HUES6 (cell line): ENCODE results near the gene ITPR1.
"Not testable (repeated sequence)": the region's sequence is repeated elsewhere in the genome, so short reads cannot be mapped to it uniquely, and the experiment has no call there.

Source experiments
- H3K27ac ChIP-seq: 2 replicates; pipeline ENCODE4 v1.7.0; 2013; ENCODE audit warnings: low read depth, mild to moderate bottlenecking, low read length, inconsistent platforms
- H3K27me3 ChIP-seq: 2 replicates; pipeline ENCODE4 v1.6.1; 2013; ENCODE audit warnings: low read length; ENCODE audit not compliant: control insufficient read depth, insufficient read depth
- H3K36me3 ChIP-seq: 2 replicates; pipeline ENCODE4 v1.6.1; 2013; ENCODE audit warnings: low read length; ENCODE audit not compliant: control insufficient read depth, insufficient read depth
- H3K4me1 ChIP-seq: 2 replicates; pipeline ENCODE4 v1.6.1; 2013; ENCODE audit warnings: low read length; ENCODE audit not compliant: control insufficient read depth, insufficient read depth
- H3K4me3 ChIP-seq: 2 replicates; pipeline ENCODE4 v1.5.1; 2013; ENCODE audit warnings: low read depth, low read length
- H3K9ac ChIP-seq: one replicate; pipeline ENCODE4 v1.6.1; 2013; ENCODE audit warnings: mild to moderate bottlenecking, low read length
- H3K9me3 ChIP-seq: 2 replicates; pipeline ENCODE4 v1.6.1; 2013; ENCODE audit warnings: low read depth, low read length; ENCODE audit not compliant: control insufficient read depth, insufficient read depth

The ITPR1 gene

DNA sequence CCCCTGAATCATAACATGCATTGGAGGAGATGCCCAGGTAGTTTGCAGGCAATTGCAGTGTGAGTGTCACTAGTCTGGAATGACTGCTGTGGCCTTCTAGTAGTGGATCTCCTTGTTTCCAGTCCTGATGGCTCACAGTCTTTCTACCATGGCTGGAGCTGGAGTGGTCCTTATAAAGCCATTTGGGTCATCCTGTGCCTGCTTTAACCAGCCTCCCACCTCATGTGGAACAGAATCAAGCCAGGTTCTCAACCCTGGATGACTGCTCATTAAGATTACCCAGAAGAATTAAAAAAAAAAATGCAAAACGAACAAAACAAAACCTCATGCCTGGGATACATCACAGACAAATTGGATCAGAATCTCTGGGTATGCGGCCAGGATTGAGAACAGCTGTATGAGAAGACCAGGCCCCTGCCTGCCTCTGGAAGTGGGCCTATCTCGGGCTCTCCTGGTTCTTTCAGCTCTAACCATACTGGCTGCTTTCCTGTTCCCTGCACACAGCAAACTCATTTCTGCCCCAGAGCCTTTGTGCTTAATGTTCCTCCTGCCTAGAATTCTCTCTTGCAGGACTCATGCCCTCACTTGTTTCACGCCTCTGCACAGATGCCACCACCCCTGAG lies 96.4 kb downstream of the ITPR1 start:
- Histone ChIP-seq H3K9me3 (no peaks in the 10 kb centered on the region), H3K9ac (no peak overlapping the region), H3K4me3 (no peak overlapping the region), H3K4me1 (peaks cover 8% of the 10 kb centered on the region), H3K27me3 (no peaks in the 10 kb centered on the region), H3K36me3 (no peaks in the 10 kb centered on the region), H3K27ac (no peak overlapping the region)

GRCh38 chr3:4590849-4591248 lies 97.7 kb downstream of the ITPR1 start:
- not testable (repeated sequence) for H3K4me3 ChIP-seq, H3K27me3 ChIP-seq, H3K4me1 ChIP-seq, H3K36me3 ChIP-seq, H3K27ac ChIP-seq, H3K9ac ChIP-seq, H3K9me3 ChIP-seq

GRCh38 chr3:4591669-4592068 lies 98.5 kb downstream of the ITPR1 start:
- Histone ChIP-seq H3K27me3 (no peaks in the 10 kb centered on the region), H3K36me3 (no peaks in the 10 kb centered on the region), H3K9me3 (no peaks in the 10 kb centered on the region), H3K4me3 (no peak overlapping the region), H3K4me1 (peaks cover 6% of the 10 kb centered on the region; the same call in 1 of the 2 replicates), H3K27ac (no peak overlapping the region), H3K9ac (no peak overlapping the region)

DNA sequence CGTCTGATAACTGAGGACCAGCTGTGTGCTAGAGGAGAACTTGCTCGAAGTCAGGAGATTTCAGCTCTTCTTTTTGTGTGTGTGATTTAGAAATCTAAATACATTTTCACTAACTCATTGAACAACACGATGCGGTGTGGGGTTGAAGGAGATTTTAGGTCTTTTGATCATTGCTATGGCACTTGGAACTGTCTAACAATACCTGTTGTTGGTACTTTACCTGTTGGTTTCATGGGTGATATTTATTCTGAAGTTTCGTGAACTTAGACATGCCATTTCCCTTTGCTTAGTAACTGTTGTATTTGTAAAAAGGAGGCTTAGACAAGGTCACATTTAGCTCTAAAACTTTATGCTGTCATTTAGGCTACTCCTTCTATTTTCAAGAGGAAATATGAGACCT lies 99.9 kb downstream of the ITPR1 start:
- no peak overlapping the region for H3K9ac ChIP-seq
- H3K27me3 ChIP-seq, result no peaks in the 10 kb centered on the region
- no peaks in the 10 kb centered on the region for H3K9me3 ChIP-seq
- H3K36me3 ChIP-seq, result no peaks in the 10 kb centered on the region
- H3K4me1 ChIP-seq, result peaks cover 12% of the 10 kb centered on the region; the same call in 1 of the 2 replicates
- H3K27ac ChIP-seq, result no peak overlapping the region
- no peak overlapping the region for H3K4me3 ChIP-seq

DNA sequence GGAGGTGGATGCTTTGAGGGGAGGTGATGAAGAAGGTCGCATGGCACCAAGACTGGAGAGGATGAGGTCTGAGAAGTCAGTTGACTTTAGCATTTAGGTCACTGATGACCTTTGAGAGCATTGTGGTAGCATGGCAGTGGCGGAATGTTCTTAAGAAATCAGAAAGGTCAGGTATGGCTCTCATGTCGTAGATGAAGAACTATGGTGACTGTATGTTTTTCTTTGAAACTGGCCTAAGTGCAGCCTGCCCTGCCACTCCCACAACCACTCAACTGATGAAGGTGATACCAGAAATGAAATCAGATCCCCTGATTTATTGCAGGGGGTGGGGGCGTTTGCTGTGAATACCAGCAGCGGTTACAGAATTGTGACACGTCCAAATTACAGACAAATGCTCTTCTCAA lies 102.6 kb downstream of the ITPR1 start:
- no peaks in the 10 kb centered on the region for H3K9me3 ChIP-seq
- H3K4me1 ChIP-seq, result peaks cover 7% of the 10 kb centered on the region; the same call in 1 of the 2 replicates
- no peak overlapping the region for H3K27ac ChIP-seq
- no peak overlapping the region for H3K9ac ChIP-seq
- H3K36me3 ChIP-seq, result no peaks in the 10 kb centered on the region
- H3K4me3 ChIP-seq, result no peak overlapping the region
- H3K27me3 ChIP-seq, result no peaks in the 10 kb centered on the region

- no peaks in the 10 kb centered on the region for H3K36me3 ChIP-seq
- H3K9me3 ChIP-seq, result no peaks in the 10 kb centered on the region
- H3K4me3 ChIP-seq, result no peak overlapping the region
- peaks cover 7% of the 10 kb centered on the region; the same call in 1 of the 2 replicates for H3K4me1 ChIP-seq
- no peaks in the 10 kb centered on the region for H3K27me3 ChIP-seq
- H3K27ac ChIP-seq, result no peak overlapping the region
- H3K9ac ChIP-seq, result no peak overlapping the region
Measured at GRCh38 chr3:4596612-4597011, 103.5 kb downstream of the ITPR1 start.

GRCh38 chr3:4597208-4597985 lies 104.2 kb downstream of the ITPR1 start:
- H3K9me3 ChIP-seq, result no peaks in the 10 kb centered on the region
- no peaks in the 10 kb centered on the region for H3K27me3 ChIP-seq
- no peak overlapping the region for H3K4me3 ChIP-seq
- no peak overlapping the region for H3K27ac ChIP-seq
- no peak overlapping the region for H3K9ac ChIP-seq
- no peaks in the 10 kb centered on the region for H3K36me3 ChIP-seq
- H3K4me1 ChIP-seq, result peaks cover 7% of the 10 kb centered on the region; the same call in 1 of the 2 replicates

DNA sequence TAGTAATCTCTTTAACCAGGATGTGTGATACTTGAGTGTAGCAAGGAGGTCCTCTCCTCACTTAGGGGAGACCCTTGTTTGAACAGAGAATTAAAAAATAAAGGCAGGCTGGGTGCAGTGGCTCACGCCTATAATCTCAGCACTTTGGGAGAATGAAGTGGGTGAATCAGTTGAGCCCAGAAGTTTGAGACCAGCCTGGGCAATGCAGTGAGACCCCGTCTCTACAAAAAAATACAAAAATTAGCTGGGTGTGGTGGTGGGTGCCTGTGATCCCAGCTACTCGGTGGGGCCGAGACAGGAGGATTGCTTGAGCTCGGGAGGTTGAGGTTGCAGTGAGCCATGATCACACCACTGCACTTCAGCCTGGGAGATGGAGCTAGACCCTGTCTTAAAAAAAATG lies 105.1 kb downstream of the ITPR1 start:
- H3K27ac ChIP-seq, H3K9me3 ChIP-seq, H3K27me3 ChIP-seq, H3K4me3 ChIP-seq, H3K36me3 ChIP-seq, H3K4me1 ChIP-seq, H3K9ac ChIP-seq: not testable (repeated sequence)

- no peak overlapping the region for H3K4me3 ChIP-seq
- H3K9me3 ChIP-seq, result no peaks in the 10 kb centered on the region
- peaks cover 7% of the 10 kb centered on the region; the same call in 1 of the 2 replicates for H3K4me1 ChIP-seq
- H3K36me3 ChIP-seq, result no peaks in the 10 kb centered on the region
- no peaks in the 10 kb centered on the region for H3K27me3 ChIP-seq
- no peak overlapping the region for H3K27ac ChIP-seq
- H3K9ac ChIP-seq, result no peak overlapping the region
Measured at GRCh38 chr3:4599612-4600011, 106.5 kb downstream of the ITPR1 start.

- Histone ChIP-seq H3K9me3 (no peaks in the 10 kb centered on the region), H3K27ac (no peak overlapping the region), H3K27me3 (no peaks in the 10 kb centered on the region), H3K9ac (no peak overlapping the region), H3K36me3 (no peaks in the 10 kb centered on the region), H3K4me3 (no peak overlapping the region), H3K4me1 (peaks cover 7% of the 10 kb centered on the region; the same call in 1 of the 2 replicates)
Measured at GRCh38 chr3:4600493-4600892, 107.3 kb downstream of the ITPR1 start.

DNA sequence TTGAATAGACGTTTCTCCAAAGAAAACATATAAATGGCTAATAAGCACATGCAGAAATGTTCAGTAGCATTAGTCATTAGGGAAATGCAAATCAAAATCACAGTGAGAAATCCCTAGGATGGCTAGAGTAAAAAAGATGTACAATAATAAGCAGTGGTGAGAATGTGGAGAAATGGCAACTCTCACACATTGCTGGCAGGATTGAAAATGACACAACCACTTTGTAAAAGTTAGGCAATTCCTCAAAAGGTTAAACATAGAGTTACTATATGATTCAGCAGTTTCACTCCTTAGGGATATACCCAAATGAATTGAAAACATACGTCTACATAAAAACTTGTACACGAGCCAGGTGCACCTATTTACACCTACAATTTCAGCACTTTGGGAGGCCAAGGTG lies 108.7 kb downstream of the ITPR1 start:
- no peak overlapping the region for H3K4me3 ChIP-seq
- peaks cover 11% of the 10 kb centered on the region for H3K4me1 ChIP-seq
- no peak overlapping the region for H3K9ac ChIP-seq
- H3K36me3 ChIP-seq, result no peaks in the 10 kb centered on the region
- no peaks in the 10 kb centered on the region for H3K27me3 ChIP-seq
- H3K27ac ChIP-seq, result no peak overlapping the region
- H3K9me3 ChIP-seq, result no peaks in the 10 kb centered on the region
